Fibroblast of skin of left quadriceps (primary cell): ENCODE measurements around the gene CSTB.

Experiments used
- DNase-seq, 2 experiments: peaks; one replicate each; pipeline ENCODE4 v3.0.0-alpha.2; 2013; ENCODE audit warnings: low read depth in 2 of 2

The CSTB gene

GRCh38 chr21:43767498-43767983 lies 8.6 kb downstream of the CSTB start:
- no peak for DNase-seq

- DNase-seq = no peak
Observed at GRCh38 chr21:43766734-43767497, 9.2 kb downstream of the CSTB start.

- no peak for DNase-seq
Observed at GRCh38 chr21:43764576-43765495, 11.3 kb downstream of the CSTB start.

- DNase-seq = no peak
Observed at GRCh38 chr21:43763901-43764523, 12.1 kb downstream of the CSTB start.

- no peak for DNase-seq
Observed at GRCh38 chr21:43762303-43763128, 13.6 kb downstream of the CSTB start.

- no peak for DNase-seq
Observed at GRCh38 chr21:43761886-43762285, 14.2 kb downstream of the CSTB start.

- DNase-seq = no peak
Observed at GRCh38 chr21:43760391-43760958, 15.6 kb downstream of the CSTB start.

GRCh38 chr21:43759651-43760050 lies 16.5 kb downstream of the CSTB start:
- no peak for DNase-seq

- no peak for DNase-seq
Observed at GRCh38 chr21:43758811-43759210, 17.3 kb downstream of the CSTB start.

GRCh38 chr21:43758111-43758641 lies 17.9 kb downstream of the CSTB start:
- peak; percentile 23 to 31 for DNase-seq

- DNase-seq = no peak
Observed at GRCh38 chr21:43757601-43758000, 18.5 kb downstream of the CSTB start.

- no peak for DNase-seq
Observed at GRCh38 chr21:43755820-43756594, 20.1 kb downstream of the CSTB start.

GRCh38 chr21:43754948-43755781 lies 20.9 kb downstream of the CSTB start:
- DNase-seq = no peak

GRCh38 chr21:43753439-43753799 lies 22.7 kb downstream of the CSTB start:
- DNase-seq = no peak

GRCh38 chr21:43752758-43753438 lies 23.2 kb downstream of the CSTB start:
- no peak for DNase-seq

- DNase-seq = no peak
Observed at GRCh38 chr21:43751955-43752591, 24.0 kb downstream of the CSTB start.

- no peak for DNase-seq
Observed at GRCh38 chr21:43750339-43751033, 25.6 kb downstream of the CSTB start.
